GM19351 (cell line): ENCODE measurements around the gene CD9.

Experiments
- ATAC-seq: cut with Tn5 transposase; IDR thresholded peaks from one replicate; pipeline ENCODE4 v1.9.1; 2021; ENCODE audit warnings: mild to moderate bottlenecking, moderate library complexity; ENCODE audit not compliant: unreplicated experiment

CD9 gene

GRCh38 chr12:6235906-6236640, 35.9 kb downstream of the CD9 start:
- no peak for ATAC-seq

DNA sequence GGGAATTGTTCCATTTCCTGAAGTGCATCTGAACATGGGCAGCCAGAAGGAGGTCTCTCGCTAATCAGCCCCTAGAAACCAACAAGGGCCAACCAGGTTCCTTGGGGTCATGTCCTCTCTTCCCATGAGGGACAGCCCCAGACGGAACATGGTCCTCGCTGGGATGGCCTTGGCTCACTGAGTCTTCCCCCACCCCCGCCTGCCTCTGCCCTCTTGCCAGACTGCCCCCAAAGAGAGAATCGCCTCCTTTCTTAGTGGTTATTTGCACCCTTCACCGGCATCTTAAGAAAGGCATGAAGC, 36.4 kb downstream of the CD9 start:
- no peak for ATAC-seq

- ATAC-seq, result no peak
Measured at GRCh38 chr12:6237830-6238229, 37.6 kb downstream of the CD9 start.

GRCh38 chr12:6238875-6239274, 38.7 kb downstream of the CD9 start:
- no peak for ATAC-seq

GRCh38 chr12:6241495-6241894, 41.3 kb downstream of the CD9 start:
- ATAC-seq, result no peak

GRCh38 chr12:6249580-6249979, 49.4 kb downstream of the CD9 start:
- ATAC-seq, result no peak

- no peak for ATAC-seq
Measured at GRCh38 chr12:6250343-6250742, 50.1 kb downstream of the CD9 start.

GRCh38 chr12:6253278-6253677, 53.1 kb downstream of the CD9 start:
- no peak for ATAC-seq

DNA sequence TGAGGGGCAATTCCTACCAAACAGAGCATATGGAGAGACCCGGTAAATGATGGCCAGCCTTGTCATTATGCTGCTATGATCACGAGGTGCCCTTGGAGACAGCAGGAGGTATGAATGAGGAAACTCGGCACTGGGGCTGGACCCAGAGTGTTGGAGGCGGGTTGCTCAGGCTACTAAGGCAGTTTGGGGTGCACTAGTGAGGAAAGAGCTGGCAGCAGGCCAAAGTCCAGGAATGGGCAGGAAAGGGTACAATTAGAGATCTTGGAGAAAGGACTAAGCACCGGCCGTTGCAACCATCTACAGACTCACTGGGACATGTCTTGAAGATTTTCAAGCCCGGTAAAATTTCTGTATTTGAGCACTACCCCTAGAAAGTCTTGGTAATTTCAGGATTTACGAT, 54.3 kb downstream of the CD9 start:
- no peak for ATAC-seq

GRCh38 chr12:6257007-6257406, 56.8 kb downstream of the CD9 start:
- ATAC-seq, result no peak

DNA sequence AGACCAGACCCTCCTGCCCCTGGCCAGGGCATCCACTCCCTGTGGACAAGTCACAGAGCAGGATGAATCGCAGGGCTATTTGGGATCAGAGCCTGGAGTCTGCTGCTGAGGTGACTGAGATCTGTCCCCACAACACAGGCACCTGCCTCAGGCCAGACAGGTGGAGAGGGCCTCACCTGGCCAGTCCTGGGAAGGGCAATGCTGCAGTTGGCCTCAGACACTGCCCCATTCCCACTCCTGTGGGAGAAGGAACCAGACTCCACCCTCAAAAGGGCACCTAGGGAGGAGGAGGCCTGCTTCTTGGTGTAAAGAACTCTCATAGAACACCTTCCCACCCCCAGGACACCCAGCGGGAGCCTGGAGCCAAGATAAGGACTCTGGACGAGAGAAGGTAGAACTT, 62.0 kb downstream of the CD9 start:
- no peak for ATAC-seq

DNA sequence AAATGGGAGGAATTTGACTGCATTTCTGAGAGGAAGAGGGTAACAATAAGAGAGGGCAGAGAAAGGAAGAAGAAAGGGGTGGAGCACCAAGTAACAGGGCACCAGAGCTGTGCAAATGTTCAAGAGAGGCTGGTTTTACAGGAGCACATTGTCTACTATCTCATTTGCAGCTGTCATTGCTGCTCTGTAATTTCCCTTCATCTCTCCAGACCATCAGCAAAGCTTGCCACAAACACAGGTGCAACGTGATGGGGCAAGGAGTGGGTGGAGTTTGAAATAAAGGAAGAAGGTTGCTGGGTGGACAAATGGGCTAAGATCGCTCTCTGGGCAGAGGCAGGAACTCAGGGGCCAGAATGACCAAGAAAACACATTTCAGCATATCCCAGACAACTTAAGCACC, 62.4 kb downstream of the CD9 start:
- no peak for ATAC-seq

- no peak for ATAC-seq
Measured at GRCh38 chr12:6263931-6264330, 63.7 kb downstream of the CD9 start.

DNA sequence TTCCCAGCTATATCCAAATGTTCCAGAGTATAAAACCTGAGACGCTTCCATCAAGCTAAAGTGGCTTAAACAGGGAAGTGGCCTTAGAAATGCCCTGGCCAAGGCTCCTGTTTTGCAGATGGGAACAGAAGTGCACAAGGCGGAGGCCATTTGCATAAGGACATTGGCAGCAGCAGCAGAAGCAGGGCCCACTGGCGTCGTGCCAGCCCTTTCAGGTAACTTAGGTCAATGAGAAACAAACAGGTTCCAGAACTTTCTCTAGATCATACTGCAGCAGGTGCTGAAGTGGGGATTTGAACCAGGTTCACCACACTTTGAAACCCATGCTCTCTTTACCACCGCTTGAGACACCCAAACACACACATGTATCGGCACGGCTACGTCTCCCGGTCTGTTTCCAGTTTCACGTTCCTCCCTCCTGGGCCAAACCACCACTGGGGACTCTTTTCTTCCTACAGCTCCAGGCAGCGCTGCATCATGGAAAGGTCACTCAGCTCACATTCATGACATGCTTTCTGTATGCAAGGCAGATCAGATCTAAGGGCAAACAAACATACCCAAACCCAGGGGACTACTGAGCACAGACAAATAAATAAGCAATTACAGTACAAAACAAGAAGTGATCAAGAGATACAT, 64.3 kb downstream of the CD9 start:
- ATAC-seq, result no peak

GRCh38 chr12:6265038-6265405, 64.8 kb downstream of the CD9 start:
- ATAC-seq, result no peak

DNA sequence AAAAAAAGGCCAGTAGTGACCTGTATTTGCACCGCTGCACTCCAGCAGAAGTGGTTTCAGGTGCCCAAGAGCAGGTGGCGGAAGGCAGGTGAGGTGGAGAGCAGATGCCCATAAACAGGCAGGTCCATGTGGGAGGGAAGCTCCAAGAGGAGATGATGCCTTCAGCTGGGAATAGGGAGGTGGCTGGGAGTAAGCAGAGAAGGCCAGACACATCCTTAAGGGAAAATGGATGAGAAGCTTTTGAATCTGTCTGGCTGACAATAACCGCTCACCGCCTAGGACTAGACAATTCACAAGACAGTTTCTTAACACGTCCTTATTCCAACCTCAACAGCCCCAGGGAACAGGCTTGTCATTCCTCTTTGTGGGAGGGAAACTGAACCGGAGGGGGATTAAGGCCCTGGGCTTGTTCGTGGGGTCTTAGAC, 66.4 kb downstream of the CD9 start:
- no peak for ATAC-seq

DNA sequence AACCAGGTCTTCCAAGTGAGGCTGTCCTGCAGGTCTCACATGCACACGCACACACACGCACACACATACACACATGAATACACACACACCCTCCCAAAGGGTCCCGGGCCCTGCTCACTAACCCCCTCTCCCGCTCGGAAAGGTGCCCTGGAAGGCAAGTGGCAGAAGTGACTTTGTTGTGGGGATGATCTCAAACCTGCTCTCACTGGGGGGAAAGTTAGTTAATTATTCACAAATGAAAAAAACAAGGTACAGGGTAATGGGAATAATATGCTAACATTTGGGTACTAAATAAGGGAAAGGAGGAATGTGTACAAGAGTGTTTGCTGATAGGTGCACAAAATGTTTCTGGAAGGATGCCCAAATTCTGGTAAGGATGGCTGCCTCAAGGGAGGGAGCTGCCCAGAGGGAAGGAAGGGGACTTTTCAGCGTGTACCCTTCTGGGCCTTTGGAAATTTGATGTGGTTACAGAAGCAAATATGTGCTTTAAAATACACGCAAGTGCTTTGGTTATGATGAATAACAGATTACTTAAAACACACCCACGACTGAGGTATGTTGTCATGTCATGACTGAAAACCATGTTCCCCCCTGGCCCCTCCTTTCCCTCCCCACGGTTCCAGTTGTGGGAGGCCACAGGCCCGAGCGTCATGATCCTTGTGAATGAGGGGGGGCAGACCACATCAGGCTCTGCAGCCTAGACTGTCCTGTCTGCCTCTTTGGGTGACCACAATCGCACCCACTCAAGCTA, 66.9 kb downstream of the CD9 start:
- no peak for ATAC-seq

GRCh38 chr12:6268484-6269157, 68.4 kb downstream of the CD9 start:
- no peak for ATAC-seq

DNA sequence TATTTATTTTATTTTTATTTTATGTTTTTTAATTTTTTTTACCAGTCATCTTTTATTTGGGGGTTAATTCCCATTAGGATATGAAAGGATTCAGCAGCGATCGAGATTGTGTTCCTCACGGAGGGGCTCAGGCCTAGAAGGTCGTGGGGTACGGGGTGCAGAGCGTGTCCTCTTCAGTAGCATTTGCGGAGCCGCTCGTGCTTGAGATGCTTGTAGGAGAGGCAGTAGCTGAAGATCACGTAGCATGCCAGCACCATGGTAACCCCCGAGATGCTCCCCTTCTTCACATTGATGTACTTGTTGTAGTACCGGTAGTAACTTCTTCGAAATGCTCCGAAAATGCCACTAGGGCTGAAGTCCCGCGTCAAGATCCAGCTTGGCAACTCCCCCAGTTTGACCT, 69.8 kb downstream of the CD9 start:
- no peak for ATAC-seq

DNA sequence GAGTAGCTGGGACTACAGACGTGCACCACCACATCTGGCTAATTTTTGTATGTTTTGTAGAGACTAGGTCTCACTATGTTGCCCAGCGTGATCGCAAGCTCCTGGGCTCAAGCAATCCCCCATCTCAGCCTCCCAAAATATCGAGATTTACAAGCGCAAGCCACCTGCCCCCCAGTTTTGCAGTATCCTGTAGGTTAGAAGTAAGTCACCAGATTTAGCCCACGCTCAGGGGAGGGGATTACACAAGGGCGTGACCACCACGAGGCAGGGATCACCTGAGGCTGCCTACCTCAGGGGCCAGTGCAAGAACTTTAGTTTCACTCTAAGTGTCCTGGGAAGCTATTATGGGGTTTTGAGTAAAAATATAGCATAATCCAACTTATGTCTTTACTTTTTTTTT, 71.1 kb downstream of the CD9 start:
- no peak for ATAC-seq

GRCh38 chr12:6272300-6273204, 72.4 kb downstream of the CD9 start:
- ATAC-seq, result no peak
